ENCODE measurements around the gene HTRA3. TPM values are rescaled to one million over a fixed set of nuclear protein-coding genes. Genes with fewer than 3 reads are reported as not detected.
A peak's percentile ranks its signal among the peaks of the same experiment; 100 is the strongest.

Gene HTRA3
- 0.68 to 4.8 TPM (median 3.5 TPM) in 3 replicates for total RNA-seq
- long read RNA-seq, transcript HTRA3-201 (9 exons, 2,541 nt) = major isoform, 8 of 15 reads
- long read RNA-seq, transcript HTRA3-202 (7 exons, 2,023 nt) = minor isoform, 6 of 15 reads
- long read RNA-seq, partial matches to known transcripts = 0 of 15 reads
- long read RNA-seq, other reads (novel, unspliced or antisense) = 1 of 15 reads

- no peak for DNase-seq (ENCODE audit: low spot score)
- Mint-ChIP-seq H3K4me3 (ENCODE audit: unreplicated experiment) (peak within 1 kb of the TSS; percentile 51), H3K4me1 (ENCODE audit: low read depth) (peaks cover 5% of the 10 kb centered on the region), H3K36me3 (ENCODE audit: low read depth) (no peaks in the 10 kb centered on the region), H3K27me3 (ENCODE audit: low read depth) (peaks cover 17% of the 10 kb centered on the region), H3K27ac (ENCODE audit: unreplicated experiment) (no peak within 1 kb of the TSS), H3K9me3 (ENCODE audit: low read depth) (no peaks in the 10 kb centered on the region)
- no peak for TF ChIP-seq CTCF (IDR thresholded peaks at IDR 0.05)
Observed at GRCh38 chr4:8269535-8270417, at the start of gene HTRA3. Gene HTRA3, plus strand, starts transcription at chr4:8269754. Its CDS starts 215 bp downstream, at chr4:8269969.

DNA sequence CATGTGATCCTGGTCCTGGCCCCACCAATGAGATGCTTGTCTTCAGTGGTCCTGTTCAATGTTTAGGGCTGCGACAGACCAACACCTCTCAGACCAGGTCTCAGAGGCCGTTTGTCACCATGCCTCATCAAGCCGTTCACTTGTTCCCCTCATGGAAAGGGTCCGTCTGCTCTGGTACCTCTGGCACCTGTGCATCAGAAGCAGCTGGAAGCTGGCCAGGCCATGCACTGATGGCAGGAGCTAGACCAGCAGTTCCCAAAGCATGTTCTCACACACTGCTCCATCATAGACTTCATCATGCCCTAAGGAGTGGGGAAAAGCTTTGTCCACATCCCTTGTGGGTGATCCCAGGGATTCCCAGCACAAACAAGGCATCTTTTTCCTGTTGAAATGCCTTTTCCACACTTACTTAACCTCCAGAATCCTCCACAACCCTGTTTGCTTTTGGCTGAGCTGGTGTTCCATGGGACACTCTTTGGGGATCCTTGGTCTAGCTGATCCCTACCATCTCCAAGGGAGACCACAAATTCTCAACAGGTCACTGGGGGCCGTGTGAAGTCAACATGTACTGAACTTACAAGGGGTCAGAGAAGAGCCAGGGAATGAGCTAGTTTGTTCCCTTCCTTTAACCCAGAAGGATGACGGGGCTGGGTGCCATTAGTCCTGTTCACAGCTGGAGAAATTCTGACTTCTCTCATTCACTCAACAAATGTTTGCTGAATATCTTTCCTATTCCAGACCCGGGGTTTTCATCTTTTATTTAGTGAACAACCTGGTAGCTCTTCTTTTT lies 48.7 kb upstream of the HTRA3 start:
- peaks cover 4% of the 10 kb centered on the region for H3K4me1 Mint-ChIP-seq (ENCODE audit: low read depth)

DNA sequence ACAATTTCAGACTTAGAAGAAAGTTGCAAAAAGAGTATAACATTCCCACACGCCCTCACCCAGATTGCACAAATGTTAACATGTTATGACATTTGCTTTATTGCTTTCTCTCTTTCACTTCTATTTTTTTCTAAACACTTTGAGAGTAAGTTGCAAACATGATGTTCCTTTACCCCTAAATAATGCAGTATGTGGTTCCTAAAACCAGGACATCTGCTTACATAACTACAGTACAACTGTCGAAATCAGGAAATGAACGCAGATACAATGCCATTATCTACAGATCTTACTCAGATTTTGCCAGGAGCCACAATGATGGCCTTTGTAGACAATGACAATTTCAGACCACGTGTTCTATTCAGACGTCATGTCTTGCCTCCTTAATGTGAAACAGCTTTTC lies 48.1 kb upstream of the HTRA3 start:
- no peak for TF ChIP-seq CTCF (IDR thresholded peaks at IDR 0.05)
- no peak overlapping the region for H3K4me3 Mint-ChIP-seq (ENCODE audit: unreplicated experiment)
- no peaks in the 10 kb centered on the region for H3K9me3 Mint-ChIP-seq (ENCODE audit: low read depth)
- no peaks in the 10 kb centered on the region for H3K36me3 Mint-ChIP-seq (ENCODE audit: low read depth)
- no peaks in the 10 kb centered on the region for H3K27me3 Mint-ChIP-seq (ENCODE audit: low read depth)
- H3K4me1 Mint-ChIP-seq (ENCODE audit: low read depth) = peaks cover 10% of the 10 kb centered on the region
- H3K27ac Mint-ChIP-seq (ENCODE audit: unreplicated experiment) = no peak overlapping the region
- no peak for DNase-seq (ENCODE audit: low spot score)

More for the DNA sequence above, 48.7 kb upstream of the HTRA3 start:
- peak overlapping the region; percentile 5 for H3K27ac Mint-ChIP-seq (ENCODE audit: unreplicated experiment)
- DNase-seq (ENCODE audit: low spot score) = no peak
- no peaks in the 10 kb centered on the region for H3K36me3 Mint-ChIP-seq (ENCODE audit: low read depth)
- TF ChIP-seq CTCF (IDR thresholded peaks at IDR 0.05) = no peak
- H3K27me3 Mint-ChIP-seq (ENCODE audit: low read depth) = no peaks in the 10 kb centered on the region
- H3K9me3 Mint-ChIP-seq (ENCODE audit: low read depth) = no peaks in the 10 kb centered on the region
- H3K4me3 Mint-ChIP-seq (ENCODE audit: unreplicated experiment) = no peak overlapping the region

DNA sequence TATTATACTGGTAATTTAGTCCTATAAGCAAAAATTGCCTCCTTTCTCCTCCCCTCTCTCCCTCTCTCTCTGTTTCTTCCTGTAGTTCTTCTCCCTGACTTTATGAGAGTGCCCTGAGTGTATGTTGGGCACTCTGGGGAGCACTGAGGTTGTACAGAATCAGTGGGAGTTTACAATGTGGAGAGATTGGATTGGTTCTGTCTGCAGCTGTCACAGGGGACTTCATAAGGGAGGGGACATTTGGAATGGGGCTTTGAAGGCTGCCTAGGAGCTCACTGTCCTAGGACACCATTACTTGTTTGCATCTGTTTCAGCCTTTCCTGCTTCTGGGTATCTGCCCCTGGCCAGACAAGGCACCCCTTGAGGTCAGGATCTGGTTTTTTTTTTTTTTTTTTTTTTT lies 47.6 kb upstream of the HTRA3 start:
- Mint-ChIP-seq H3K27ac (ENCODE audit: unreplicated experiment) (no peak overlapping the region), H3K9me3 (ENCODE audit: low read depth) (no peaks in the 10 kb centered on the region), H3K4me1 (ENCODE audit: low read depth) (peaks cover 12% of the 10 kb centered on the region), H3K36me3 (ENCODE audit: low read depth) (no peaks in the 10 kb centered on the region), H3K4me3 (ENCODE audit: unreplicated experiment) (no peak overlapping the region), H3K27me3 (ENCODE audit: low read depth) (no peaks in the 10 kb centered on the region)
- DNase-seq (ENCODE audit: low spot score) = no peak
- no peak for TF ChIP-seq CTCF (IDR thresholded peaks at IDR 0.05)

All from chondrocyte (in vitro differentiated cells).